HL-60 (cell line): ENCODE results near the gene NEURL1.

Source experiments
- DNase-seq, 2 experiments: peaks; one replicate each; pipeline ENCODE4 v3.0.0-alpha.2; 2010 to 2020; ENCODE audit warnings: low read depth in 1 of 2, low spot score in 1 of 2
- H3K27ac ChIP-seq: fragments of 250-450 bp; sonication (Bioruptor Pico); replicated peaks from 2 replicates; pipeline ENCODE4 v1.5.1; 2020; ENCODE audit warnings: mild to moderate bottlenecking, moderate library complexity
- H3K27me3 ChIP-seq: fragments of 250-450 bp; sonication (Bioruptor Pico); 2 replicates; pipeline ENCODE4 v1.5.1; 2021; ENCODE audit warnings: mild to moderate bottlenecking, moderate library complexity; ENCODE audit not compliant: insufficient read depth, poor library complexity, severe bottlenecking
- H3K4me3 ChIP-seq: replicated peaks from 2 replicates; pipeline ENCODE4 v1.5.1; 2011; ENCODE audit warnings: mild to moderate bottlenecking, control low read depth, low read length; ENCODE audit not compliant: insufficient read depth
- GABPA ChIP-seq: IDR thresholded peaks from 2 replicates; pipeline ENCODE4 v1.6.1; 2012; ENCODE audit warnings: low read depth
- POLR2AphosphoS5 ChIP-seq: IDR thresholded peaks from 2 replicates; pipeline ENCODE4 v1.6.1; 2012; ENCODE audit warnings: low read depth
- SPI1 ChIP-seq: IDR thresholded peaks from 2 replicates; pipeline ENCODE4 v1.6.1; 2012; ENCODE audit warnings: low read depth, mild to moderate bottlenecking, borderline replicate concordance
- TF ChIP-seq, protein P1 (sequence below): IDR thresholded peaks from one replicate; pipeline ENCODE4 v1.5.1; 2011; ENCODE audit warnings: low read length, control low read depth, inconsistent platforms; ENCODE audit not compliant: insufficient read depth
- TF ChIP-seq, protein P2 (sequence below): IDR thresholded peaks from 2 replicates; pipeline ENCODE4 v1.6.1; 2012; ENCODE audit warnings: low read depth; ENCODE audit not compliant: insufficient replicate concordance

NEURL1 gene

DNA sequence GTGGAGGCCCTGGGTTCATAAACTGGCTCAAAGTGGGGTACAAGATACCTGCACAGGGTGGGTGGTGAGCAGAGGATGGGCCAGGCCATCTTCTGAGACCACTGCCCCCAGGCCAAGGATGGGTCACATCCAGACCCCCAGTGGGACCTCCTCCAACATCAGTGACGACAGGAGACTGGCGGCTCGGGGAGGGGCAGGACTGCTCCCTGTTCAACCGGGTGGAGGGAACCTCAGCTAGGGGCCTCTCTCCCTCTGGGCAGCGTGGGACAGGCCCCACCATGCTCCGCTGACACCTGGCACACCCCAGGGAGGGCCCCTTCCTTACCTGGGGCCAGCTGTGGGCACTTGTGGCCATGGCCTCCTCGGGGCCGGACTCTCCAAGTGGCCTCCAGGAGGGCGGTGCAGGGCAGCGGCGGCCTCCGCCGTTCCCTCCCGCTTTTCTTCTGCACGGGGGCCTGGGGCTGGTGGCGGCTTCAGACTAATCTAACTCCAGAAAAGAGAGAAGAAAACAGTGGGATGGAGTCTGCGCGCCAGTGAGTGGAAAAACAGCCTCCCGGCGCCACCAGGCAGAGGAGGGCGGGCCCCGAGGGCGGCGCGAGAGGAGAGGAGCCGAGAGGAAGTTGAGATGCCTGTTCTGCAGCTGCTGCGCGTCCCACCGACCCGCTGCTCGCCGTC lies 41.5 kb upstream of the NEURL1 start, which contains the start of gene CALHM2:
Gene CALHM2 (minus strand): TSS at position 540 of the 675 bp plus-strand sequence. CDS start 2,429 bp downstream, outside the sequence.
- Histone ChIP-seq H3K27me3 (no peaks in the 10 kb centered on the region), H3K27ac (peak within 1 kb of the TSS; percentile 38), H3K4me3 (peak within 1 kb of the TSS; percentile 58)
- peak in 1 of 2 experiments; percentile 70 for DNase-seq
- TF ChIP-seq SPI1: peak; percentile 60; the same call in 1 of the 2 replicates
- TF ChIP-seq, protein P1, sequence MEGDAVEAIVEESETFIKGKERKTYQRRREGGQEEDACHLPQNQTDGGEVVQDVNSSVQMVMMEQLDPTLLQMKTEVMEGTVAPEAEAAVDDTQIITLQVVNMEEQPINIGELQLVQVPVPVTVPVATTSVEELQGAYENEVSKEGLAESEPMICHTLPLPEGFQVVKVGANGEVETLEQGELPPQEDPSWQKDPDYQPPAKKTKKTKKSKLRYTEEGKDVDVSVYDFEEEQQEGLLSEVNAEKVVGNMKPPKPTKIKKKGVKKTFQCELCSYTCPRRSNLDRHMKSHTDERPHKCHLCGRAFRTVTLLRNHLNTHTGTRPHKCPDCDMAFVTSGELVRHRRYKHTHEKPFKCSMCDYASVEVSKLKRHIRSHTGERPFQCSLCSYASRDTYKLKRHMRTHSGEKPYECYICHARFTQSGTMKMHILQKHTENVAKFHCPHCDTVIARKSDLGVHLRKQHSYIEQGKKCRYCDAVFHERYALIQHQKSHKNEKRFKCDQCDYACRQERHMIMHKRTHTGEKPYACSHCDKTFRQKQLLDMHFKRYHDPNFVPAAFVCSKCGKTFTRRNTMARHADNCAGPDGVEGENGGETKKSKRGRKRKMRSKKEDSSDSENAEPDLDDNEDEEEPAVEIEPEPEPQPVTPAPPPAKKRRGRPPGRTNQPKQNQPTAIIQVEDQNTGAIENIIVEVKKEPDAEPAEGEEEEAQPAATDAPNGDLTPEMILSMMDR: no peak

GRCh38 chr10:103452506-103453230 lies 40.8 kb upstream of the NEURL1 start:
- TF ChIP-seq, protein P2, sequence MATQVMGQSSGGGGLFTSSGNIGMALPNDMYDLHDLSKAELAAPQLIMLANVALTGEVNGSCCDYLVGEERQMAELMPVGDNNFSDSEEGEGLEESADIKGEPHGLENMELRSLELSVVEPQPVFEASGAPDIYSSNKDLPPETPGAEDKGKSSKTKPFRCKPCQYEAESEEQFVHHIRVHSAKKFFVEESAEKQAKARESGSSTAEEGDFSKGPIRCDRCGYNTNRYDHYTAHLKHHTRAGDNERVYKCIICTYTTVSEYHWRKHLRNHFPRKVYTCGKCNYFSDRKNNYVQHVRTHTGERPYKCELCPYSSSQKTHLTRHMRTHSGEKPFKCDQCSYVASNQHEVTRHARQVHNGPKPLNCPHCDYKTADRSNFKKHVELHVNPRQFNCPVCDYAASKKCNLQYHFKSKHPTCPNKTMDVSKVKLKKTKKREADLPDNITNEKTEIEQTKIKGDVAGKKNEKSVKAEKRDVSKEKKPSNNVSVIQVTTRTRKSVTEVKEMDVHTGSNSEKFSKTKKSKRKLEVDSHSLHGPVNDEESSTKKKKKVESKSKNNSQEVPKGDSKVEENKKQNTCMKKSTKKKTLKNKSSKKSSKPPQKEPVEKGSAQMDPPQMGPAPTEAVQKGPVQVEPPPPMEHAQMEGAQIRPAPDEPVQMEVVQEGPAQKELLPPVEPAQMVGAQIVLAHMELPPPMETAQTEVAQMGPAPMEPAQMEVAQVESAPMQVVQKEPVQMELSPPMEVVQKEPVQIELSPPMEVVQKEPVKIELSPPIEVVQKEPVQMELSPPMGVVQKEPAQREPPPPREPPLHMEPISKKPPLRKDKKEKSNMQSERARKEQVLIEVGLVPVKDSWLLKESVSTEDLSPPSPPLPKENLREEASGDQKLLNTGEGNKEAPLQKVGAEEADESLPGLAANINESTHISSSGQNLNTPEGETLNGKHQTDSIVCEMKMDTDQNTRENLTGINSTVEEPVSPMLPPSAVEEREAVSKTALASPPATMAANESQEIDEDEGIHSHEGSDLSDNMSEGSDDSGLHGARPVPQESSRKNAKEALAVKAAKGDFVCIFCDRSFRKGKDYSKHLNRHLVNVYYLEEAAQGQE: no peak
- TF ChIP-seq SPI1: no peak
- Histone ChIP-seq H3K27ac (peak overlapping the region; percentile 20; the same call in 1 of the 2 replicates), H3K4me3 (peak overlapping the region; percentile 58), H3K27me3 (no peaks in the 10 kb centered on the region)
- no peak for DNase-seq

GRCh38 chr10:103454026-103454425 lies 39.5 kb upstream of the NEURL1 start:
- no peak overlapping the region for H3K27ac ChIP-seq
- H3K27me3 ChIP-seq: no peaks in the 10 kb centered on the region
- no peak for TF ChIP-seq GABPA
- no peak overlapping the region for H3K4me3 ChIP-seq
- DNase-seq: no peak

GRCh38 chr10:103455235-103455634 lies 38.3 kb upstream of the NEURL1 start:
- no peak for DNase-seq
- H3K27me3 ChIP-seq: no peaks in the 10 kb centered on the region
- H3K4me3 ChIP-seq: no peak overlapping the region
- H3K27ac ChIP-seq: no peak overlapping the region
- TF ChIP-seq POLR2AphosphoS5 (no peak), GABPA (no peak), SPI1 (no peak)
- TF ChIP-seq, protein P2: no peak
- TF ChIP-seq, protein P1: no peak
